K562 (cell line): ENCODE results near the gene DGUOK. TPM values are rescaled to one million over a fixed set of nuclear protein-coding genes. Genes with fewer than 3 reads are reported as not detected.
A peak's percentile ranks its signal among the peaks of the same experiment; 100 is the strongest.

ENCODE experiments used
- ATAC-seq: fragments of 200-7000 bp; cut with Tn5 transposase; 3 replicates; pipeline ENCODE4 v1.9.1; 2020; ENCODE audit warnings: moderate library complexity
- BruUV-seq: library from RNA; stranded (reverse); fragments of 400-500 nt; replicated peaks from 2 replicates; lab custom pipeline; 2021; lab: Mats Ljungman, UMichigan
- CTCF ChIA-PET: fragments of 300-600 bp; formaldehyde crosslinking; extraction: SDS; loops from one replicate; lab custom pipeline; 2021; ENCODE audit warnings: low intra/inter-chr PET ratio; lab: Yijun Ruan, JAX
- POLR2A ChIA-PET: fragments of 300-600, 350-650 bp; sonication (Branson Sonifier 250); formaldehyde crosslinking; extraction: SDS; loops from one replicate; lab custom pipeline; 2021; ENCODE audit warnings: antibody characterized with exemption, inconsistent platforms; lab: Yijun Ruan, JAX
- DNase-seq, 4 experiments: peaks; one replicate each; pipeline versions ENCODE4 v3.0.0 to v3.0.0-alpha.2; 2011 to 2018; ENCODE audit warnings: low spot score in 3 of 4, mixed read lengths in 3 of 4; ENCODE audit errors: extremely low read depth in 1 of 4
- FAIRE-seq: peaks from 2 replicates; lab custom pipeline; 2011; peaks lifted over from hg19 to GRCh38; lab: Jason Lieb, UNC
- H2AFZ ChIP-seq: 2 replicates; pipeline ENCODE4 v1.6.0; 2011; ENCODE audit warnings: low read depth, low read length, control low read depth, inconsistent platforms
- H3K27ac ChIP-seq: fragments of 200-600 bp; 3 replicates; pipeline ENCODE4 v1.8.0; 2011; ENCODE audit warnings: low read depth, mild to moderate bottlenecking, control low read depth, inconsistent platforms, low read length, moderate library complexity, mixed read lengths; ENCODE audit errors: extremely low read depth
- H3K27me3 ChIP-seq, 2 experiments: fragments of 300-600 bp in 1 of 2; 2 replicates in 1 of 2; 3 replicates in 1 of 2; pipeline versions ENCODE4 v1.6.0 to v1.8.0; 2011; ENCODE audit warnings: inconsistent platforms in 2 of 2, low read length in 2 of 2, mild to moderate bottlenecking in 1 of 2, mixed read lengths in 1 of 2, moderate library complexity in 1 of 2; ENCODE audit not compliant: control insufficient read depth in 2 of 2, insufficient read depth in 2 of 2
- H3K36me3 ChIP-seq: fragments of 300-600 bp; 3 replicates; pipeline ENCODE4 v1.8.0; 2011; ENCODE audit warnings: mild to moderate bottlenecking, low read length, inconsistent platforms; ENCODE audit not compliant: control insufficient read depth, insufficient read depth
- H3K4me1 ChIP-seq, 2 experiments: fragments of 200-600 bp in 1 of 2; replicated peaks in 1 of 2; 2 replicates in 1 of 2; 3 replicates in 1 of 2; pipeline versions ENCODE4 v1.5.1 to v1.8.0; 2011; ENCODE audit warnings: inconsistent platforms in 2 of 2, low read length in 2 of 2, mild to moderate bottlenecking in 1 of 2, mixed read lengths in 1 of 2, moderate library complexity in 1 of 2; ENCODE audit not compliant: control insufficient read depth in 2 of 2, insufficient read depth in 2 of 2
- H3K4me2 ChIP-seq: 2 replicates; pipeline ENCODE4 v1.6.1; 2011; ENCODE audit warnings: low read length, control low read depth, inconsistent platforms, mixed read lengths; ENCODE audit not compliant: insufficient read depth
- H3K4me3 ChIP-seq: fragments of 200-600 bp; sonication (generic), shearing (Covaris generic); 2 replicates; pipeline ENCODE4 v1.5.1; 2016; ENCODE audit warnings: control low read depth, inconsistent platforms
- H3K79me2 ChIP-seq: fragments of 200-600 bp; 3 replicates; pipeline ENCODE4 v1.8.0; 2011; ENCODE audit warnings: low read length, inconsistent platforms; ENCODE audit not compliant: control insufficient read depth, insufficient read depth
- H3K9ac ChIP-seq, 2 experiments: 2 replicates each; pipeline versions ENCODE4 v1.6.0 to v1.6.1; 2011; ENCODE audit warnings: low read depth in 2 of 2, low read length in 2 of 2, control low read depth in 1 of 2, inconsistent platforms in 1 of 2, mild to moderate bottlenecking in 1 of 2, mixed read lengths in 1 of 2; ENCODE audit not compliant: insufficient read depth in 1 of 2
- H3K9me1 ChIP-seq: one replicate; pipeline ENCODE4 v1.6.0; 2011; ENCODE audit warnings: inconsistent platforms, mild to moderate bottlenecking, low read length, moderate library complexity; ENCODE audit not compliant: control insufficient read depth, insufficient read depth
- H3K9me3 ChIP-seq: replicated peaks from 2 replicates; pipeline ENCODE4 v1.5.1; 2011; ENCODE audit warnings: low read depth, low read length, inconsistent platforms; ENCODE audit not compliant: control insufficient read depth, insufficient read depth
- H4K20me1 ChIP-seq: replicated peaks from 2 replicates; pipeline ENCODE4 v1.6.1; 2011; ENCODE audit warnings: low read length, inconsistent platforms, mixed read lengths; ENCODE audit not compliant: control insufficient read depth, insufficient read depth
- ARID4B ChIP-seq: sonication (generic); formaldehyde crosslinking; IDR thresholded peaks from 2 replicates; pipeline ENCODE4 v1.8.0; 2022; ENCODE audit warnings: mild to moderate bottlenecking, missing genetic modification reagents
- CBFA2T3 ChIP-seq: fragments of 450-650 bp; IDR thresholded peaks from 2 replicates; pipeline ENCODE4 v1.6.1; 2017
- CHCHD3 ChIP-seq: fragments of 250-450 bp; sonication (Bioruptor Pico); IDR thresholded peaks from 2 replicates; pipeline ENCODE4 v2.1.2; 2022; ENCODE audit warnings: mild to moderate bottlenecking
- NFIC ChIP-seq: fragments of 450-650 bp; IDR thresholded peaks from 2 replicates; pipeline ENCODE4 v1.6.1; 2017; ENCODE audit warnings: mild to moderate bottlenecking, inconsistent platforms
- RBM15 ChIP-seq: fragments of 200-400 bp; formaldehyde crosslinking; IDR thresholded peaks from 2 replicates; pipeline ENCODE4 v1.6.1; 2018; ENCODE audit warnings: mild to moderate bottlenecking, low read length, moderate library complexity; ENCODE audit not compliant: insufficient read depth
- TCF7 ChIP-seq: sonication (generic); IDR thresholded peaks from 2 replicates; pipeline ENCODE4 v1.6.1; 2016; ENCODE audit warnings: antibody characterized with exemption, borderline replicate concordance
- VEZF1 ChIP-seq: fragments of 200-800 bp; sonication (Bioruptor generic); IDR thresholded peaks from 2 replicates; pipeline ENCODE4 v1.6.1; 2017; ENCODE audit warnings: missing genetic modification characterization, missing compliant biosample characterization
- ZBTB7A ChIP-seq: IDR thresholded peaks from 2 replicates; pipeline ENCODE4 v1.6.1; 2011; ENCODE audit warnings: low read depth, mild to moderate bottlenecking, low read length, moderate library complexity, borderline replicate concordance; ENCODE audit not compliant: control insufficient read depth
- ZNF668 ChIP-seq: fragments of 250-450 bp; sonication (Bioruptor Pico); IDR thresholded peaks from 2 replicates; pipeline ENCODE4 v1.8.0; 2022; ENCODE audit warnings: mild to moderate bottlenecking, inconsistent platforms
- WGBS: fragments of 100-300 bp; shearing (Covaris generic); methylation state at CpG from one replicate; pipeline ENCODE4 v1.1.6; 2016; ENCODE audit warnings: low coverage, mixed read lengths; ENCODE audit not compliant: insufficient coverage; ENCODE audit errors: missing lambda C conversion rate; 5-methylcytosine and 5-hydroxymethylcytosine counted together
- in situ Hi-C: fragments of 300-500 bp; cut with MboI; formaldehyde crosslinking; loops from 4 replicates; pipeline ENCODE4 v1.15.0; 2018; ENCODE audit warnings: inconsistent platforms, mixed read lengths
- intact Hi-C: fragments of 100-400 bp; cut with micrococcal nuclease; formaldehyde crosslinking; loops from 2 replicates; pipeline ENCODE4 v1.14.2; 2022
- polyA plus RNA-seq, 8 experiments: library from polyadenylated mRNA; depleted of rRNA in 4 of 8; stranded (reverse) in 5 of 8; unstranded in 3 of 8; fragments of >200 nt; fragmentation: Nextera tagmentation in 2 of 8; fragmentation: Illumina TruSeq in 1 of 8; extraction: Ambion mirVana in 2 of 8; extraction: Trizol in 1 of 8; gene quantifications; 2 replicates each; pipeline versions ENCODE4 v1.2.1 to v1.2.3, GENCODE V29; 2011 to 2014; ENCODE audit warnings: inconsistent platforms in 1 of 8, missing spikeins in 1 of 8
- total RNA-seq, 7 experiments: library from RNA; depleted of rRNA in 6 of 7; stranded (reverse); fragments of >200 nt in 6 of 7; fragmentation: Illumina TruSeq in 2 of 7; extraction: Trizol in 2 of 7; gene quantifications; 2 replicates each; pipeline versions ENCODE4 v1.2.1 to v1.2.3, GENCODE V29; 2011 to 2021; ENCODE audit warnings: low replicate concordance in 1 of 7

DGUOK gene
- total and polyA plus RNA-seq, 9 of the 15 experiments (the other 6 are each of a cell fraction or from before 2014, with no cell fraction given), result 67.0 to 288 (median 126) TPM

- Histone ChIP-seq H3K79me2 (no peaks in the 10 kb centered on the region), H3K36me3 (no peaks in the 10 kb centered on the region), H3K4me3 (no peak overlapping the region), H3K4me2 (no peak overlapping the region), H3K27ac (no peak overlapping the region), H3K9me3 (no peaks in the 10 kb centered on the region), H4K20me1 (no peaks in the 10 kb centered on the region), H3K4me1 (peaks cover 9% of the 10 kb centered on the region in 2 experiments), H3K9me1 (no peaks in the 10 kb centered on the region), H3K27me3 (no peaks in the 10 kb centered on the region), H3K9ac (no peak overlapping the region), H2AFZ (no peak overlapping the region)
- CTCF ChIA-PET, result interaction anchor here (0.6 kb wide), 1 partner anchor 10 kb away, joined by 3 read pairs; the partner anchor contains the start of gene DGUOK
- POLR2A ChIA-PET, result interaction anchor here (0.7 to 1.3 kb wide), 5 partner anchors 9 to 96 kb away, joined by 3 to 4 read pairs (median 3); no protein-coding TSS in a partner anchor
- no peak for DNase-seq
- in situ Hi-C loops (no loop called here), intact Hi-C loops (no loop called here)
- WGBS, result 7% methylated on average over 2 of the region's 2 CpGs
- TF ChIP-seq CHCHD3 (CRISPR knock-in tag) (no peak), NFIC (peak; percentile 48; the same call in 1 of the 2 replicates), CBFA2T3 (no peak), ZNF668 (CRISPR knock-in tag) (no peak), RBM15 (no peak), ZBTB7A (no peak)
- no TSS peak for BruUV-seq
- ATAC-seq, result no peak
- FAIRE-seq, result no peak
These were observed 10.0 kb upstream of the DGUOK start for GRCh38 chr2:73916666-73917065.

GRCh38 chr2:73917296-73917695 is 9.4 kb upstream of the DGUOK start:
- ATAC-seq (no peak), FAIRE-seq (no peak), DNase-seq (no peak)
- Histone ChIP-seq H3K9me1 (no peaks in the 10 kb centered on the region), H3K4me2 (no peak overlapping the region), H3K9ac (no peak overlapping the region), H3K79me2 (no peaks in the 10 kb centered on the region), H3K9me3 (no peaks in the 10 kb centered on the region), H3K27ac (no peak overlapping the region), H3K36me3 (no peaks in the 10 kb centered on the region), H4K20me1 (no peaks in the 10 kb centered on the region), H2AFZ (no peak overlapping the region), H3K4me3 (no peak overlapping the region), H3K4me1 (peaks cover 9 to 12% of the 10 kb centered on the region in 2 experiments), H3K27me3 (no peaks in the 10 kb centered on the region)
- POLR2A ChIA-PET, result interaction anchor here (0.7 to 1.3 kb wide), 4 partner anchors 10 to 96 kb away, joined by 3 to 4 read pairs (median 3); no protein-coding TSS in a partner anchor
- CTCF ChIA-PET, result no interaction called here
- BruUV-seq, result no TSS peak
- intact Hi-C loops, result no loop called here
- in situ Hi-C loops, result no loop called here
- 9% methylated on average over 2 of the region's 2 CpGs for WGBS
- TF ChIP-seq ARID4B, result no peak
- no peak for TF ChIP-seq VEZF1 (CRISPR knock-in tag)
- TF ChIP-seq TCF7, result no peak
